NCI-H2107 (cell line): ENCODE data around the gene RPLP2.

Experiments used
- DNase-seq: peaks from one replicate; lab custom pipeline; 2025; lab: John Stamatoyannopoulos, UW

RPLP2 gene

DNA sequence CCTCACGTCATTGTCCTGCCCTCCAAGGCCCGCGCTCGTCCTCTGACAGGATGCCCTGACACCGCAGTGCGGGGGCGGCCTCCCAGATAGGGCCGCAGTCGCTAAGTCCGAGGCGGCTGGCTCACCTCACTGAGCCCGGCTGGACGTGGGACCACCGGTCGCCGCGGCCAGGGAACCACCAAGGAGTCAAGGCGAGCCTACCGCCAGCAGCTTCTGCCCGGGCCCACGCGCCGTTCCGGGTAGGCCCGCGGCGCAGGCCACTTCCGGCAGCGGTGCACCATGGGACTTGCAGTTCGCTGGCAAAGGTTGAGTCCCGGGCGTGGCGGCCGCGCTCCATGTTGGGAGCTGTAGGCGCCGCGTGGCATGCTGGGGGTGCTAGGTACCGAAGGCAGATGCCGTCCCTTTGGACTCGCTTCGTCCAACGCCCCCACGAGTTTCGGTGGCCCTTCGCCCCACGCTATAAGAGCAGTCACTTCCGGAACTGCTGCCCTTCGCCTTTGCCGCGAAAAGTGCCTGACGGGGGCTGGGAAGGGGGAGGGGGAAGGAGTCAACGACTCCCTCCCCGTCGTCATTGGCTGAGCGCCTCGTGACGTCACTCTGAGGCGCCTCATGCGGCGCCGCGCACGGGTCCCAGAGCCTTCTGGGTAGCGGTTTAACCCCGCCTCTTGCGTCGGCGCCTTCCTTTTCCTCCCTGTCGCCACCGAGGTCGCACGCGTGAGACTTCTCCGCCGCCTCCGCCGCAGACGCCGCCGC, at the start of gene RPLP2:
RPLP2 (plus strand) TSS at position 681 of the 753 bp plus-strand sequence. CDS start 268 bp downstream, outside the sequence.
- DNase-seq, result peak; percentile 89

DNA sequence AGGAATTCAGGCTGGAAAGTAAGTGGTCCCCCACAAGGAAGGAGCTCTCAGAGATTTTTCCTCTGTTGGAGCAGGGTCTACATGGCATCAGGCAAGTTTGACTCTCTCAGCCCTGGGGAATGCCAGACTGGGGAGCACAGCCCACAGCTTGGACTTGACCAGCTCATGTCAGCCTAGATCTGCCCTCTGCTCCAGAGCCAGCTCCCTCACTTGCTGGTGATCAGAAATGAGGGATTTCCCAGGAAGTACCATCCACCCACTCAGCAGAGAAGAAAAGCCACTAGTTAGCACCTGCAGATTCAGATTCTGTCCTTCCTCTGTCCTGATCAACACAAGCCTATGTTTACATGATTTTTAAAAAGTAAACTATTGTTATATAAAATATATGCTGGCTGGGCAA, 49.5 kb upstream of the RPLP2 start:
- no peak for DNase-seq

DNA sequence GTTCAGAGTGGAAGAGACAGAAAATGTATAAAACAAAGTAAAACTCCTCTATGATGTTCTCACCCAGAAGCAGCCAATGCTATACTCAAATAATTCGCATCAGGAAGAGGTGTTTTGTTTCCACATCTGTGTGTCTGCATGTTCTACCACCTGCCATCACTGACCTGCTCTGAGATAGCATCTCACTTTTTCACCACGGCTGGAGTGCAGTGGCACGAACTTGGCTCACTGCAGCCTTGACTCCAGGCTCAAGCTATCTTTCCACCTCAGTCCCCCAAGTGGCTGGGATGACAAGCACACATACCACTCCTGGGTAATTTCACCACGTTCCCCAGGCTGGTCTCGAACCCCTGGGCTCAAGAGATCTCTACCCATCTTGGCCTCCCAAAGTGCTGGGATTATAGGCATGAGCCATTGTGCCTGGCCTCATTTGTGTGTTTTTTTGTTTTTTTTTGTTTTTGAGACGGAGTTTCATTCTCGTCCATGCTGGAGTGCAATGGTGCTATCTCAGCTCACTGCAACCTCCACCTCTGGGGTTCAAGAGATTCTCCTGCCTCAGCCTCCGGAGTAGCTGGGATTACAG, 48.1 kb upstream of the RPLP2 start:
- DNase-seq, result no peak

DNA sequence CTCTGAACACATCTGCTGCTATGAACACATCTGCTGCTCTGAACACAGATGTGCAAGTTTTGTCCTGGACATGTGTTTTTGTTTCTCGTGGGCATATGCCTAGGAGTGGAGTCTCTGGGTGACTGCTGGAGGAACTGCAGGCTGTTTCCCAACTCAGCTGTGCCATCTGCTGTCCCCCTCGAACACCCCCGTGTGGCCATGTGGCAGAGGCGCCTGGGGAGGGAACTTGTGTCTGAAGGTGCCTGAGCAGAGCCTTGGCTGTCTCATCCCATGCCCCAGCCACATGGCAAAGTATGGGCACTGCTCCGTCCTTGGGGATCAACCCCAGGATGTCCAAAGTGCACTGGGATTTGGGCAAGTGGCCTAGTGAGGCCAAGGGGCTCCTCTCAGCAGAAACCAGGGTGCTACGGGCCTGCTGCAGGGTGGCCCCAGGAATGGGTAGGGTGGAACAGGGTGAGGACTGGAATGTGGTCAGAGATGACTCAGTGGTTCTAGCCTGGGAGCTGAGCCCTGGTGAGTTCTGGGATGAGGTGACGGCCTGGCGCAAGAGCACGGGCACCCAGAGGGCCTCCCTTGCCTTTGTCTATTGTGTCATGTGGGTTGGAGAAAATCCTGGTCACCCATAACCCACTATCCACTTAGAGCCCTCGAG, 47.2 kb upstream of the RPLP2 start:
- DNase-seq, result no peak

DNA sequence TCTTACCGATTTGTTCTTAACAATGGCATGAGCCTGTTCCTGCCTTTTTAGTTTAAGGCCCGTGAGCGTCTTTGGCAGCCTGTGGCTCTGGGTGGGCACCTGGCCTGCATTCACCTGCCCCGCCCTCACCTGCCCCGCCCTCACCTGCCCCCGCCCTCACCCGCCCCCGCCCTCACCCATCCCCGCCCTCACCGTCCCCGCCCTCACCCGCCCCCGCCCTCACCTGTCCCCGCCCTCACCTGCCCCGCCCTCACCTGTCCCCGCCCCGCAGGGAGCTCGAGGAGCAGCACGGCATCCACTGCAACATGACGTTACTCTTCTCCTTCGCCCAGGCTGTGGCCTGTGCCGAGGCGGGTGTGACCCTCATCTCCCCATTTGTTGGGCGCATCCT, 46.7 kb upstream of the RPLP2 start:
- DNase-seq, result no peak

DNA sequence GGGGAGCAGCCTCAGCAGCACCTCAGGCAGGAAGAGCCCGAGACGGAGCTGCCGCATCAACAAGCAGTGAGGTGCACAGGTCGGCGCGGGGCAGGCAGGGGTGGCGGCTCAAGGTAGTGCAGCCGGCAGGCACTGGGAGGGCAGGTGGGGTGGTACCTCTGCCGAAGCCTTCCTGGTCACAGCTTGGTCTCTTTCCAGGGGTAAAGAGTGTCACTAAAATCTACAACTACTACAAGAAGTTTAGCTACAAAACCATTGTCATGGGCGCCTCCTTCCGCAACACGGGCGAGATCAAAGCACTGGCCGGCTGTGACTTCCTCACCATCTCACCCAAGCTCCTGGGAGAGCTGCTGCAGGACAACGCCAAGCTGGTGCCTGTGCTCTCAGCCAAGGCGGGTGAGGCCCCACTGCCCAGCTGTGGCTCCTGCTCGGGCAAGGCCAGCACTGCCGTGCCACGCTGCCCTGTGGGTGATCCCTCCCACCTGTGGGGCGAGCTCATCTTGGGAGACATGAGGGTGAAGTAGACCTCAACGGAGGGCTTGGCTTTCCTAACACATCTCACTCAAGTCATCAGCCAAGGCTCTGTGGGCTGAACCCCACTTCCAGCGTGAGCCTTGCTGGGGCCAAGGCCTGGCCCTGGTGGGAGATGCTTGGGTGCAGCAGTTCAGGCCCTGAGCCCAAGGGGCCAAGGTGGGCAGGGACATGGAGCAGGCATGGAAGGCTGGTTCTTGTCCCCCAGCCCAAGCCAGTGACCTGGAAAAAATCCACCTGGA, 46.0 kb upstream of the RPLP2 start:
- no peak for DNase-seq

DNA sequence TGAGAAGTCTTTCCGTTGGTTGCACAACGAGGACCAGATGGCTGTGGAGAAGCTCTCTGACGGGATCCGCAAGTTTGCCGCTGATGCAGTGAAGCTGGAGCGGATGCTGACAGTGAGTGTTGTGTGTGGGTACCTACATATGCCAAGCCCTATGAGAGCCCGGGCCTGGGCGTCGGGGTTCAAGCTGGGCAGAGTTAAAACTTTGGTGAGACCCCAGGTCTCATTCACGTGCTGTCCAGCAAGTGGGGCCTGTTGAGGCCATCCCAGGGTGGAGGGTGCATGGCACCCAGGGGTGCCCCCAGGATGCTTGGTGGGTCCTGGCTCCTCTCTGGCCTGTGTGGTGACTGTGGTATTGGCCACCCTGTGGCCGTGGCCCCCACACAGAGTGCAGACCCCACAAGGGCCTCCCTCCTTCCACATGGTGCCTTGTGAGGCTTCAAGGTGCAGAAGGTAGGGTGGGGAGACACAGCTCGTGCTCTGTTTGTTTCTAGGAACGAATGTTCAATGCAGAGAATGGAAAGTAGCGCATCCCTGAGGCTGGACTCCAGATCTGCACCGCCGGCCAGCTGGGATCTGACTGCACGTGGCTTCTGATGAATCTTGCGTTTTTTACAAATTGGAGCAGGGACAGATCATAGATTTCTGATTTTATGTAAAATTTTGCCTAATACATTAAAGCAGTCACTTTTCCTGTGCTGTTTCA, 45.3 kb upstream of the RPLP2 start:
- DNase-seq, result no peak

DNA sequence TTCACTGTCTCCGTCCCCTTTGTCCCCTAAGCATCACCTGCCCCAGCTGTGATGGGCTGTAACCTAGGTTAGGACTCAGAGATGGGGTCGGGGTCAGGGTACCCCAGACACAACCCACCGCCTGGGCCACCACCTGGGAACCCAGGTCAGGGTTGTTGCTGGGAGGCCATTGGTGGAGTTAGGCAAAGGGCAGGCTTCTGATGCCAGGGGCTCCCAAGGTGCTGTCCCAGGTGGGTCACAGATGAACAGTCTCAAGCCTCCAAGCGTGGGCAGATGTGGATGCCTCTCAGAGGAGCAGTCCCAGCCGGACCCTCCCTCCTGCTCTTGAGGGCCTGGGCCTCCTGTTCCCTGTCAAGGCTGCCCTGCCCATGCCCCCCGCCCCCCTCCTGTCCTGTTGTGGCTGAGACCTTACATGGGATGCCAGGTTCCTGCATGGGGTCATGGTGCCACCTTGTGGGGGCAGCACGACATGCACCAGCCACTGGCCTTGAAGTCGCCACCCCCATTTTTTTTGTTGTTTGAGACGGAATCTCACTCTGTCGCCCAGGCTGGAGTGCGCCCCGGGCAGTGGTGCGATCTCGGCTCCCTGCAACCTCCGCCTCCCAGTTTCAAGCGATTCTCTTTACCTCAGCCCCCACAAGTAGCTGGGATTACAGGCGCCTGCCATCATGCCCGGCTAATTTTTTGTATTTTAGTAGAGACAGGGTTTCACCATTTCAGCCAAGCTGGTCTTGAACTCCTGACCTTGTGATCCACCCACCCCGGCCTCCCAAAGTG, 44.6 kb upstream of the RPLP2 start:
- no peak for DNase-seq

DNA sequence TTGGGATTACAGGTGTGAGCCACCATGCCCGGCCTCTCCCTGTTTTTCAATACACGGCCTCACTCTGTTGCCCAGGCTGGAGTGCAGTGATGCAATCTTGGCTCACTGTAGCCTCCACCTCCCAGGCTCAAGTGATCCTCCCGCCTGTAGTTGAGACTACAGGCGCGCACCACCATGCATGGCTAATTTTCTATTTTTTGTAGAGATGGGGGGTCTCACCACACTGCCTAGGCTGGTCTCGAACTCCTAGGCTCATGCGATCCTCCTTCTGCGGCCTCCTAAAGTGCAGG, 44.0 kb upstream of the RPLP2 start:
- DNase-seq, result no peak

DNA sequence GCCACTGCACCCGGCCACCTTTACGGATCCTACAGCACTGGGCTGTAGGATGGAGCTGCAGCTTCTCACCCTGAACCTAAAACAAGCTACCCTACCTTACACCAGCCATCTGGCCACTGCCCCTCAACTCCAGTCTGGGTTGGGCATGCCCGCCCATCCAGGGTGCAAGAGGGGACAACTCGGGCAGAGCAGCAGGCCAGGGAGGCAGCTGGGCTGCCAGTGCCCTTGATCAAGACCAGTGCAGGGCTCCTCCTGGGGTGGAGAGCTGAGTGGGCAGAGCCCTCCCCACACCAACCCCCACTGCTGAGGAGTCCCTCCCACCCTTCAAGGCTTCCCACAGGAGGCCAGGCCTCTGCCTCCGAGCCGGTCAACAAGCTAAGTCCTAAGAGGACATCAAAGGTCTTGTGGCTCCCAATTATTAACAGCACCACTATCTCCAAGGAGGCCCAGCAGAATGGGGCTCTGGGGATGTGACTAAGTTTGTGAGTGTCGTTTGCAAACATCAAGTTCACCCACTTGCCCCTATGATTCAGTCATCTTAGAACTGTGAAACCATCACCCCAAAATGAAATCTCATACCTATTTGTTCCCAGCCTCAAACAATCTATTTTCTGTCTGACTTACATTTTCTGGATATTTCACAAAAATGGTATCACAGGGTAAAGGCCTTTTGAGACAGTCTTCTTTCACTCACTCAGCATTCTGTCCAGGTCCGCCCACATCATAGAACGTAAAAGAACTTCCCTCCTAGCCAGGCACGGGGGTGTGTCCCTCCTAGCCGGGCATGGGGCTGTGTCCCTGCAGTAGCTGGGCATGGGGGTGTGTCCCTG, 43.4 kb upstream of the RPLP2 start:
- DNase-seq, result no peak

DNA sequence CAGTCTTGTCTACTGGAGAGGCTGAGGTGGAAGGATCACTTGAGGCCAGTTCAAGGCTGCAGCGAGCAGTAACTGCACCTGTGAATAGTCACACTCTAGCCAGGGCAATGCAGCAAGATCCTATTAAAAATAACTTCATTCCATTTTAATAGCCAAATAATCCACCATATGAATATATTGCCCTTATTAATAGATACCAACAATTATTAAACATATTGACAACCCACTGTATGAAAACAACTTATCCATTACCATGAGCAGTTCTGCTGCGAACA, 42.9 kb upstream of the RPLP2 start:
- no peak for DNase-seq

DNA sequence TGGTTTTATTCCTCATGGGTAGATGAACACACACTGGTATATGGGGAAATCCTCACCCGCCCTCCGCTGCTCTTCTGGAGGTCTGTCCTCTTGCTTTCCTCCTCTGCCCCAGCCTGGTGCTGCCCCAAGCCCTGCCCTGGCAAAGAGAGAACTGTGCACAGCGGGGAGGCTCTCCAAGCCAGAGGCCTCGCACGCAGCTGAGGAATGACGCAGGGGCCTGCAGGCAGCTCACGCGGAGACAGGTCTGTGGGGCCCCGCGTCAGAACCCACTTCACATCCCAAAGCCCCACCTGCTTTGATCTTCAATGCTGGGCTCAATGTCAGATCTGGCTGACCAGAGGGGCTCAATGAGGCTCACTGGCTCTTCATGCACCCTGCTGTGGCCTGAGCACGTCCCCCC, 42.5 kb upstream of the RPLP2 start:
- DNase-seq, result no peak

DNA sequence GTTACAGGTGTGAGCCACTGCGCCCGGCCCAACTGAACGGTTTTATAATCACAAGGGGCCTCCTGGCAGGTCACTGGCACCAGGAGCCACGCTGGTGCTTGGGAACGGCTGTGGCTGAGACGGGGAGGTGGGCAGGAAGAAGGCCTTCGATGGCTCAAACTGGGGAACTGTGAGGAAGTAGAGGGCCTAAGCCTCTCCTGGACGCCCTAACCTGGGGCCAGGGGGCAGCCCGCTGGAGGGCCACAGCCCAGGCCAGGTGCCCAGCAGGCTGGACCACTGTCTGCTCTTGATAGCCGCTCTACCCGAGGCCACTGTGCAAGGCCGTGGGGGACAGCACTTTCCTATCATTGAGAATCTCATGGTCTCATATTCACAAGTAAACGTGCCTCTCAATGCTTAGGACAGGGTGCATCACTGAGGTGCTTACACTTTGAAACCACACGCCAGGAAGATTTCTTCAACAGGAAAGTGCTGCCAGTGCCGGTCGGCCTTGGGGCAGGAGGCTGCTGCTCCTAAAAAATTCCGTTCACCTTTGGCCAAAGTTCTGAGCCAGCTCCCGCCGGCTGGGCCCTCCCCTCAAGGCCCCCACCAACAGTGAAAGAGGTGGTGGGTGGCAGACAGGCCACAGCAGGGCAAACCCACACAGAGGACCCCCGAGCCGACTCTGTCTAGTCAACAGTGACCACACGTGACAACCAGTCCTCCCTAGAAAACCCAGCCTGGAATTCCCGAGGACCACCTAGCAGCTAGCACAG, 39.7 kb upstream of the RPLP2 start:
- no peak for DNase-seq

DNA sequence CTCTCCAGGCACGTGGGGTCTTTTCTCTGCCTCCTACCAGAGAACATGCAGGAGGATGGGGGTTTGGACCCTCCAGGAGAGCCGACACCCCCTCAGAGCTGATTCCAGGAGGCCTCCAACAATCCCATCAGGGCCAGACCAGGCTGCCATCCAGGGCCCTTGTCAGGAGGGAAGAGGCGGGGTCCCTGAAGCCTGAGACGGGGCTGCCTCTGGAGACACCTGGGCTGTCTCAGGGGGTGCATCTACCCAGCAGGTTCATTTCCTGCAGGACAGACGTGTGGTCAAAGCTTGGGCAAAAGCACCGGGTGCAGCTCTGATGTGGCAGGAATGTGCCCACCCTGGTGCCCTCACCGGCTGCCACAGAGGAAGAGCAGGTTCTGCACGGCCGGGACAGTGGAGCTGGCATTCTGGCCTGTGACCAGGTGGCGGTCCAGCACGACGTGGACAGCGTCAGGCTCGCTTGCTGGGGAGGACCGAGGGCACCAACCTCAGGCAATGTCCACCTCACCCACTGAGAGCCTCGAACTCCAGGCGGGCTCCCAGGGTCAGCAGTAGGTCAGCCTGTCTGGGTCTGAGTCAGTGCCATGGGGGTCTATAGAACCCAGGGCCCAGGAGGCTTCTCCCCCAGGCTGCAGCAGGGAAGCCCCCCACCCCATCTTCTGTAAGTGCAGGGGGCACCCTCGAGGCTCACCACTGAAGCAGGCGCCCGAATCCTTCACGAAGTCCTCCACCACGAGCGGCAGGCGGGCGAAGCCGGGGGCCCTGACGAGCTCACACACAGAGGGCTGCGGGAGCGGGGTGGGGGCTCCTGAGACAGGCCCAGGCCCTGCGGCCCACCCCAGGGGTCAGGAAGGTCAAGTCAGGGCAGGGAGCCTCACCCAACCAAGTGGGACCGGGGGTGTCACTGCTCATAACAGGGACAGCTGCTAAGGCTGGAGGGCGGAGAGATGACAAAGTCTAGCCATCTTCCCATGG, 38.8 kb upstream of the RPLP2 start:
- no peak for DNase-seq

DNA sequence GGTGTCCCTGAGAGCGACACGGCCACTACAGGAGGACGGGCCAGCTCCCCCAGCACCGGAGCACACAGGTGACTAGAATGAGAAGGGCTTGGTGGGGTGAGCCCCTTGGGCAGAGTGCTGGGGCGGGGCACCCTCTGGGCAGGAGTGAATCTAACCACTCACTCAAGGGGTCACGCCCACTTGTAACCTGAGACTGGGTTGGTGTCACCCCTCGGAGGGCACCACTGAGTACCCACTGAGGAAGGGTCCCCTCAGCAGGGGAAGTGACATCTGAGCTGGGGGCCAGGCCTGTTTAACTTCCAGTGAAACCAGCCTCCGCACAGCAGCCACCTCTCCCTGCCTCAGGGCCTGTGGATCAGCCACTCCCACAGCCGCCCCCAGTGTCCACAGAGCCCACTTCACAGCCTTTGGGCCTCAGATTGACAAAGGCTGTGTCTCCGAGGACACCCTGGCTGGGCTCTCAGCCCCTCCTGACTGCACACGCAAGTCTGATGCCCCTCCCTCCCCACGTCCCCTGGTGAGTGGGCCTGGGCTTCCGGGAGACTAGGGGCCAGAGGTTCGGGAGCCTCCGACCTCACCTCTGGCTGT, 38.1 kb upstream of the RPLP2 start:
- DNase-seq, result no peak

DNA sequence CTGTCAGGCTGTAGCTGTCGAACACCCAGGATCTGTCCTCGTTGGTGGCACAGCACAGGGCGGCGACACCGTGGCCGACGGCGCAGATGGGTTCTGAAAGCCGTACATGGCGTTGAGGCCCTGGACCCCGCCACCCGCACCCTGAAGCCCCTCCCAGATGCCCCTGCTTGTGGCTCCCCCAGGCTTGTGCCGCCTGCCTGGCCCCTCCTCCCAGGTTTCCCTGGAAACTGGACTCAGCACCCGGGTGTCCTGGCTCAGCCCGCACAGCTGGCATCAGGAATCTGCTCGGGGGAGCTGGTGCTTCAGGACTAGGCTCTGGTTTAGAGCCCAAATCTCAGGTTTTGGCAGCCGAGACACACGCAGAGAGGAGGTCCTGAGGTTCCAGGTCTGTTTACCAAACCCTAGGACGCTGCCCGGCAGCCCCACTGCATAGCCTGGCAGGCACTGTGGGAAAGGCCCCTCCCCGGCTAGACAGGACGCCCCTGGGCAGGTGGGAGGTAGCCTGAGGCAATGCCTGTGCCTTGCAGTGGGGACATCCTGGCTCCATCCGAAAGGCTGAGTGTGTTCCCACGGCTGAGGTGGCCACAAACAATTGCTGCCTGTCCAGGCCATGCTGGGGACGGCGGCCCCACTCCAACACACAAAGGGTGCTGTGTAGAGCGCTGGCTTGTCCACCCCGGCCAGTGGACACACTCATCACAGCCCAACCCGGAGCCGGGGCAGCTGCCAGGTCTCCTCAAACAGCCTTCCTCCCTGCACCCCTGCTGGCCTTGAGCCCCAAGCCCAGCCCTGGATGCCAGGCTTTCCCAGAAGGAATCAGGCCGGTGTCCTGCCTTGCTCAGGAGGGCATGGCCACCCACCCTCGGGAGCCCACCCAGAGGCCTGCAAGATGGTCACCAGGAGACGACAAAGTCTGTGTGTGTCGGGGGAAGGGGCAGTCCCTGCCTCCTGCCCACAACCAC, 37.1 kb upstream of the RPLP2 start:
- no peak for DNase-seq

DNA sequence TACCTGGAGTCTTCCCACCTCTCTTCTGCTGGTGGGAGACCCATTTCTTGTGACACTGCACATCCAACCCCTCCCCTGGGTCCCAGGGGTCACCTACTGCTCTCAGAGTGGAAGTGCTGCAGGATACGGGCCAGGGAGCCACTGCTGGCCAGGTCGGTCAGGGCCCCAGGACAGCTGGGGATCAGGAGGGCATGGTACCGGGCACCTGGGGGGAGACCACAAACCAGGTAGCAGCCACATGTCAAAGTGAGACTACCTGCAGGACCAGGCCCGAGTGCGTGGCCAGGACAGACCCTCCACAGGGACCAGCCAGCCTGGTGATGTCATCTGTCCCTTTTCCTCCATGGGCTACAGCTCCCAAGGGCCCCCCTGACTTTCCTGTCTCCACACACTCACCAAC, 36.3 kb upstream of the RPLP2 start:
- DNase-seq, result no peak
